NB4 (cell line): Measurements from ENCODE around the gene CHAMP1.

Experiments
- CTCF ChIP-seq: IDR thresholded peaks from one replicate; pipeline ENCODE4 v1.5.1; 2012; ENCODE audit warnings: low read depth, low read length
- MYC ChIP-seq: IDR thresholded peaks from 2 replicates; pipeline ENCODE4 v1.6.1; 2011; ENCODE audit warnings: low read depth, low read length
- POLR2A ChIP-seq: IDR thresholded peaks from 2 replicates; pipeline ENCODE4 v1.6.1; 2011; ENCODE audit warnings: mild to moderate bottlenecking; ENCODE audit not compliant: insufficient read length; ENCODE audit errors: extremely low read depth
- TF ChIP-seq, protein P1 (sequence below): IDR thresholded peaks from 2 replicates; pipeline ENCODE4 v1.6.1; 2011; ENCODE audit warnings: low read depth, low read length

GRCh38 chr13:114328595-114328994 lies 14.3 kb downstream of the CHAMP1 start:
- TF ChIP-seq CTCF = no peak
- no peak for TF ChIP-seq POLR2A
- no peak for TF ChIP-seq MYC
- TF ChIP-seq, protein P1, sequence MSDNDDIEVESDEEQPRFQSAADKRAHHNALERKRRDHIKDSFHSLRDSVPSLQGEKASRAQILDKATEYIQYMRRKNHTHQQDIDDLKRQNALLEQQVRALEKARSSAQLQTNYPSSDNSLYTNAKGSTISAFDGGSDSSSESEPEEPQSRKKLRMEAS = no peak
